AML-193 (cell line): ENCODE measurements around the gene HJURP.

ENCODE experiments used
- DNase-seq, 2 experiments: peaks; one replicate each; lab custom pipeline; 2025; lab: John Stamatoyannopoulos, UW

HJURP gene

DNA sequence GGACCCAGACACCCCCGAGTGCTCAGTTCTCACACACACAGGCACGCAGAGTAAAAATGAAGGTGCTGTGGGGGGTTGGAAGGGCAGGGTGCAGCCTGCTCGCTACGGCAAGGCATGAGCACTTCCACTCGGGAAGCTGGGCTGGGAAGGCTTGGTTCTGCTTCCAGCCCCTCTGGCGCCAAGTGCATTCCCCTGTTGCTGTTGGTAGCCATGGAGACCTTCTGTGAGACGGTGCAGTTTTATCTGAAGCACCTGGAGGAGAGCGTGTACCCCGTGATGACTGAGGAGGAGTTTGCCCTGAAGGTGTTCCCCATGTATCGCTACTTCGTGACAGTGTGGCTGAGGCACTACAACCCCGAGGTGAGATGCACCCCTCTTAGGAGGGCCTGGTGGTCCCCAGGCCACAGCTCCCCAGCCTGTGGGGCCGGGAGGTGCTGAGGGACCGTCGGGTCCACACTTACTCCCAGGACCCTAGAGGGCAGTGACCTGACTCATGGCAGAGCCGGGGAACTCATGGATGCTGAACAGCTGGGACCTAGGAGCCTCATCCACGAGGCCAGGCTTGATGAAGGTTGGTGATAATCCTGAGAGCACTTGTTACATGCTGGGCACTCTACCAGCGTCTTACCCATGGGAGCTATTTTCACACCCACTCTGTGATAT, 60.7 kb downstream of the HJURP start:
- no peak for DNase-seq

DNA sequence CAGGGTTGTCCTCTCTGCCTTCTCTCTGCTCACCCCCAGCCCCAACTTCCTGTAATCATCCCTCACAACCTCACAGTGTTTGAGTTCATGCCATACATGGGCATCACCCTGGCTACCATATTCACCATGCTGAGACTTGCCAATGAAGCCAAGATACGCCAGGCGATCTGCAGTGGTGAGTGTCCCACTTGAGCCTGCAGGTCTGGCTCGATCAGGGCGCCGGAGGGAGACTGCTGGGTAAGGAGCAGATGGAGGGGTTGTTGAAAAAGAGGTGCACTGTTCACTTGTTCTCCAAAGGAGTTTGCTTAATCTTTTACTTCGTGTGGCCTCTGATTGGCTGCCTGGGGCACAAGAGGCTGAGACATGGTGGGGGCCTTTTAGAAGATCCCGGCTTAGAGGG, 61.6 kb downstream of the HJURP start:
- DNase-seq = no peak

DNA sequence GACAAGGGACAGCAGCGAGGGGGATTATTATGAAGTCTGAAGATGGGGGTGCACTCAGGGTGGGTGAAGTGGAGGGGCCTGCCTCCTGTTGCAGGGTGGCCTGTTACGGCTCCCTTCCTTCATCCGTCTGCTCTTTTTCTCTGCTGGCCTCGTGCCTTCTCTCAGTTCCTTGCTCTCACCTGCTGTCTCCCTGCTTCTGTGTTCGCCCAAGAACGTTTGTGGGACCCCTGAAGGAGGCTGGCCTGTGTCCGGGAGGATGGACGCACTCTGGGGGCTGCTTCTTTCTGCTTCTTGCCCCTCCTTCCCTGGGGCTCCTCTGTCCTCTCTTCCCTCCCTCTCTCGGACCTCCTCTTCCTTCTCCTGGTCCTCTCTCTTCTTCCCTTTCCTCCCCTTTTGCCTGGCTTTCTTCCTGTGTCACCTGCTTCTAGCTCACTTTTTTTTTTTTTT, 62.4 kb downstream of the HJURP start:
- no peak for DNase-seq

DNA sequence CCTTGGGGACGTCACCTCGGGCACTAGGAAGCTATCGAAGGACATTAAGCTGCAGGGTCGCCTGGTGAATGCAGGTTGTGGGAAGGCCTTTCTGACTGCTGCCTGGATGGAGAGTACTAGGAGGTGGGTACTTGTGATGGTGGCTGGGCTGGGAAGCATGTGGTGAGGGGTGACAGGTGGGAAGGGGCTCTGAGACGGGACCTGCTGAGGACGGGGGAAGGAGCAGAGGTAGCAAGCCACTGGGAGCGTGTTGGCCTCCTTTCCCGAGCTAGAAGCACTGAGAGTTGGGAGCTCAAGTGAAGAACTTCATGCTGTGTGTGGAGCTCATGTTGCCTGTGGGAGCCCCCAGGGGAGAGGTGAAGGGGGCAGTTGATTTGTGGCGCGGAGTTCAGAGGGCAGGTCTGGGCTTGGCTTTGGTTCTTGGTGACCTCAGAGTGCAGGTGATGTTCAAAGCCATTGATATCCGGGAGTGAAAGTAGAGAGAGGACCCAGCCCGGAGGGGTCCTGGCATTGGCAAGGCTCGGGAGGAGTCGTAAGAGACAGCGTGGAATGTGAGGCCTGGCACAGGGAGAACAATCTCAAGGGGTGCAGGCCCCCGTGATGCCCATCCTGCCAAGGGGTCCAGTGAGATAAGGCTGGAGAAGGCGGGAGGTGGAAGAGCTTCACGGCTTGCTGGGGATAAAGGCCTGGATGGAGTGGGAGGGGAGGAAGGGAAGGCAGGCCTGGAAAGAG, 63.0 kb downstream of the HJURP start:
- DNase-seq = no peak

DNA sequence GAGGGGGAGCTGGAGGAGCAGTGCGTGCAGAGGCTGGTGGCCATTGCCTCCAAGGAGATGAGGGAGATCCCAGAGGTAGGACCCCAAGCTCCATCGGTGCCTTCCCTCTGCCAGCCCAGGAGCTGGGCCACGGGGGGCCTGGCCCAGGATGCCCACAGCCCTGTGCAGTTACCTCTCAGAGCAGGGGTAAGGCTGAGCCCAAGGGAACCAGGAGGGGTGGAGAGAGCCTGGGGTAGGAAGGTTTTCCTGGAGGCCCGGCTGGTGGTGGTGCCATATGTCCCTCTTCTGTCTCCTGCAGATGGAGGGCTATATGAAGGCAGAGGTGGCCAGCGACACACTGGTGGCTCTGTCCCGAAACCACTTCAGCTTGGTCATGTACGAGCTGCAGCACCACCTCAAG, 64.8 kb downstream of the HJURP start:
- no peak for DNase-seq
